Mesodermal cell (in vitro differentiated cells): ENCODE measurements around the gene DNMT1.
A peak's percentile ranks its signal among the peaks of the same experiment; 100 is the strongest.

ENCODE experiments used
- H3K27ac ChIP-seq: 2 replicates; pipeline ENCODE4 v1.7.0; 2013; ENCODE audit warnings: mild to moderate bottlenecking, low read depth, low read length, moderate library complexity; ENCODE audit not compliant: severe bottlenecking
- H3K36me3 ChIP-seq: 2 replicates; pipeline ENCODE4 v1.7.1; 2013; ENCODE audit warnings: mild to moderate bottlenecking, low read length, moderate library complexity; ENCODE audit not compliant: control insufficient read depth, insufficient read depth
- H3K4me1 ChIP-seq: one replicate; pipeline ENCODE4 v1.7.1; 2013; ENCODE audit warnings: mild to moderate bottlenecking, low read length; ENCODE audit not compliant: insufficient read depth, control insufficient read depth, poor library complexity, severe bottlenecking
- H3K4me3 ChIP-seq: 2 replicates; pipeline ENCODE4 v1.7.0; 2013; ENCODE audit warnings: low read length, control low read depth, mild to moderate bottlenecking; ENCODE audit not compliant: insufficient read depth, poor library complexity, severe bottlenecking; ENCODE audit errors: extremely low read depth
- H3K9me3 ChIP-seq: 2 replicates; pipeline ENCODE4 v1.7.1; 2013; ENCODE audit warnings: mild to moderate bottlenecking, low read length, moderate library complexity; ENCODE audit not compliant: control insufficient read depth
- WGBS, 2 experiments: methylation state at CpG; one replicate each; pipeline ENCODE4 v1.1.5; 2013; ENCODE audit warnings: missing lambda C conversion rate in 2 of 2; ENCODE audit not compliant: insufficient coverage in 2 of 2; 5-methylcytosine and 5-hydroxymethylcytosine counted together

The DNMT1 gene

DNA sequence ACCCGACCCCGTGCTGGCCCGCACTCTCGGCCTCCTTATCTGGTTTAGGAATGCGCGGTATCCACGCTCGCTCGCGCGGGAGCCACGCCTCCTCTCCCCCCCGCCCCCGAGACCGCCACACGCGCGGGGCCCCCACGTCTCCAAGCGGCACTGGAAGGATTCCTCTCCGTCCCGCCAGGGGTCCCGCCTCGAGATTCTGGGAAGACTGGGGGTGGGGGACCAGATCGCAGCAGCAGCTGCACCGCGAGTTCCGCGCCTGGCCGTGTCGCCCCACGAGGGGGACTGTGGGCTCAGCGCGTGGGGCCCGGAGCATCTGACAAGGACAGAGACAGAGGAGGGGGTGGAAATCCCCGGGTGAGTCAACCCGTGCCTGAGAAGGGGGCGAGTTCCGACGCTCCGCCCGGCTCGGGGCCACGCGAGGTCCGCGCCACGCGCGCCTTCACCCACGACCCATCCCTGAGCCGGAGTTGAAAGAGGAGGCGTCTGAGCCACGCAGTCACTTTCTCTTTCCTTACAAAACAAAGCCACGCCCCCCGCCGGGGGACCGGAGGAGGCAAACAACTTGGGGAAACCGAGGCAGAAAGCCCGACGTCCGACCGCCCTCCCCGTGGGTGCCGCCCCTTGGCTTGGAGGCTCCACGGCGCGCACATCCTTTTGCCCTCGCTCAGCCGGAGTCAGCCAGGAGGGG lies 35.6 kb upstream of the DNMT1 start:
- WGBS, 2 experiments, result 1% methylated on average over 29 to 48 of the region's 70 CpGs
- peaks cover 3% of the 10 kb centered on the region for H3K36me3 ChIP-seq
- peak overlapping the region; percentile 80 for H3K27ac ChIP-seq
- peaks cover 4% of the 10 kb centered on the region for H3K4me1 ChIP-seq
- H3K4me3 ChIP-seq, result peak overlapping the region; percentile 83
- no peaks in the 10 kb centered on the region for H3K9me3 ChIP-seq

GRCh38 chr19:10228920-10229319 lies 34.2 kb upstream of the DNMT1 start:
- Histone ChIP-seq H3K9me3 (no peaks in the 10 kb centered on the region), H3K4me1 (peaks cover 4% of the 10 kb centered on the region), H3K4me3 (no peak overlapping the region), H3K36me3 (peaks cover 3% of the 10 kb centered on the region), H3K27ac (no peak overlapping the region)
- 52 to 79% methylated on average over 2 of the region's 2 CpGs for WGBS, 2 experiments

DNA sequence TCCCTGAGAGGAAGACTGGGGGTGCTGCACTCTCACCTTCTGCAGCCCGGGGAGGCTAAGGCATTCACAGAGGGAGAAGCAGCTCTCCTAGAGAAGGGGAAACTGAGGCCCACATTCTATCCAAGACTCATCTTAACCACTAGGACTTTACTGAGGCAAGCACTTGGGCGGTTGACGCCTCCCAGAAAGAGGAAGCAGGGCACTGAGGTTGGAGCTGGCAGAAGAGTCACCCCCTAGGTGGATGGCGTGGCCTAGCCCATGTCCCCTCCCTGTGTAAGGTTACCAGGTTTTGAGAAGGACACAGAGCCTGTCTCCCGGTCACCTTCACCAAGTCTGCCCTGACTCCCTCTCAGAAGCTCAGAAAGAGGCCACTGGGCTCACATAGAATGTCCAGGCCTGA lies 33.6 kb upstream of the DNMT1 start:
- Histone ChIP-seq H3K36me3 (peaks cover 3% of the 10 kb centered on the region), H3K27ac (no peak overlapping the region), H3K4me1 (peaks cover 4% of the 10 kb centered on the region), H3K9me3 (no peaks in the 10 kb centered on the region), H3K4me3 (no peak overlapping the region)
- WGBS, 2 experiments, result 92 to 100% methylated on average over 3 to 4 of the region's 5 CpGs

GRCh38 chr19:10227026-10227971 lies 32.5 kb upstream of the DNMT1 start:
- Histone ChIP-seq H3K9me3 (no peaks in the 10 kb centered on the region), H3K36me3 (peaks cover 8% of the 10 kb centered on the region), H3K4me3 (peak overlapping the region; percentile 2), H3K4me1 (peaks cover 4% of the 10 kb centered on the region), H3K27ac (peak overlapping the region; percentile 85)
- 77 to 83% methylated on average over 20 to 21 of the region's 28 CpGs for WGBS, 2 experiments

DNA sequence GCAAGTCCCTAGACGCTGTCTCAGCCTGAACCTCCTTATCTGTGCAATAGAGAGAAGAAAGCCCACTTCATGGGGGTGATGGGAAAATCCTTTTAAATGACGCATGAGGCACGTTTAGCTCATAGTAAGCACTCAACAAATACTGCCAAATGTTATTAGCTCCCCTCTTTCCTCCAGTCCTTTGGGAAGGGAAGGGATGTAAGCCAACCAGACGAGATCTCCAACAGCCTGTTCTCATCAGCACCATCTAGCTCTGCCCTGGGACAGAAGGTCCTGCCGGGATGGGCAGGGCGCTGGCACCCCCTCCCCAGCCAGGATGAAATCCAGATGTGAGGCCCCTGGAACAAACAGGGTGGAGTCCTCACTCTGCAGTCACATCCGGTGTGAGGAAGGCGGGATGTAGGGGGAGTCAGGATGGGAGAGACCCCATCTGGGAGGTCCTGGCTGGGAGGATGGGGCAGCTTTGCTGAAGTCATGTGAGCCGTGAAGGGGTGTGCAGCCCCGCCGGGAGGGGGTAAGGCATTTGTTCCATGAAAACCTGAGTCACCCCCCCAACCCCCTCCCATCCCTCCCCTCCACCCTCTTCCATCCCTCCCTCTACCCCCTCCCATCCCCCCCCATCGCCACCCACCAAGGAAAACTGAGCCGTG lies 31.7 kb upstream of the DNMT1 start:
- peak overlapping the region; percentile 85 for H3K27ac ChIP-seq
- 58 to 72% methylated on average over 3 to 6 of the region's 13 CpGs for WGBS, 2 experiments

DNA sequence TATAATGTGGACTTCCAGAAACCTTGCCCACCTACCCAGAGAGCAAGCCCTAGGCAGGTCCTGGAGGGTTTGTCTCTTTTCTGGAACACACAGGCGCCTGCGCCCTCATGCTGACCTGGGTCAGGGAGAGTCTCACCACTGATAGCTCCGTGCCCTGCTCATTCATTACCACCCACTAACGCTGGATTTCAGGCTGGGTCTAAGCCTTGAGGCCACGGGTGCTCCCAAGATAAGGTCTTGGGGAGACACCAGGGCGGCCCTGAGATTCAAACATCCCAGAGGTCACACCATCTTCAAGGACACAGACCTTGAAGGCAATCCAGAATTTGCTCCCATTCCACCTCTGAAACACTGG lies 31.2 kb upstream of the DNMT1 start:
- Histone ChIP-seq H3K36me3 (peaks cover 8% of the 10 kb centered on the region), H3K9me3 (no peaks in the 10 kb centered on the region), H3K27ac (peak overlapping the region; percentile 85), H3K4me3 (no peak overlapping the region), H3K4me1 (peaks cover 4% of the 10 kb centered on the region)
- 94 to 98% methylated on average over 5 to 6 of the region's 6 CpGs for WGBS, 2 experiments

More for the DNA sequence above, 31.7 kb upstream of the DNMT1 start:
- Histone ChIP-seq H3K36me3 (peaks cover 8% of the 10 kb centered on the region), H3K9me3 (no peaks in the 10 kb centered on the region), H3K4me1 (peaks cover 4% of the 10 kb centered on the region), H3K4me3 (no peak overlapping the region)

- peaks cover 8% of the 10 kb centered on the region for H3K36me3 ChIP-seq
- H3K4me3 ChIP-seq, result no peak overlapping the region
- no peaks in the 10 kb centered on the region for H3K9me3 ChIP-seq
- no peak overlapping the region for H3K27ac ChIP-seq
- 96 to 98% methylated on average over 23 of the region's 23 CpGs for WGBS, 2 experiments
- H3K4me1 ChIP-seq, result peaks cover 4% of the 10 kb centered on the region
Observed at GRCh38 chr19:10224337-10224736, 29.6 kb upstream of the DNMT1 start.

DNA sequence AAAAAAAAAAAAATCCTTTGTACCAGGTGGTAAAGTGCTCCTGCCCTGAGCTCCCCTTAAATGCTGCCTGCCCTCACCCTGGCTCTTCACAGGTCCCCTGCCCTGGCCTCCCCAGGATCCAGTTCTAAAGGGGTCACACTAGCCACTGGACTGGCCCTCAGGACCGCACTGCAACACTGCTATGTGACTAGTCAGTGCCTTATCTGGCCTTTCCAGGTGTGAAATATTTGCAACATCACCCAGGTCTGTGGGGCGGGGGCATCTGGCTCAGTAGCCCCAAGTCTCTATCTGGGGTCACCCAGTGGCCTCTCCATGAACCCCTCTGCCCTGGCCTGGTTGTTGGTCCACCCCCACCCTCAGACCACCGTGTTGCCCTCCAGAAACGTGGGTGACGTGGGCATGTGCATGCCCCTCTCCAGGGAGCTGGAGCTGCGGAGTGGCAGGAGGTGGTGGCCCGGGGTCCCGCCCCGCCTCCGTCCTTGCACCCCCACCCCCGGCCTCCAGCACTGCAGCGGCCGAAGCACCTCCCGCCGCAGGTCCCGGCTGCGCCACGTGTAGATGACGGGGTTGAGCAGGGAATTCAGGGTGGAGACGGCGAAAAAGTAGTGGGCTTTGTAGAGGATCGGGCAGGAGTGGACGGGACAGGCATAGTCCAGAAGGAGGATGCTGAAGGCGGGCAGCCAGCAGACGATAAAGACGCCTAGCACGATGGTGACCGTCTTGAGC lies 28.9 kb upstream of the DNMT1 start:
- H3K4me3 ChIP-seq, result no peak overlapping the region
- WGBS, 2 experiments, result 93 to 96% methylated on average over 14 to 21 of the region's 28 CpGs

DNA sequence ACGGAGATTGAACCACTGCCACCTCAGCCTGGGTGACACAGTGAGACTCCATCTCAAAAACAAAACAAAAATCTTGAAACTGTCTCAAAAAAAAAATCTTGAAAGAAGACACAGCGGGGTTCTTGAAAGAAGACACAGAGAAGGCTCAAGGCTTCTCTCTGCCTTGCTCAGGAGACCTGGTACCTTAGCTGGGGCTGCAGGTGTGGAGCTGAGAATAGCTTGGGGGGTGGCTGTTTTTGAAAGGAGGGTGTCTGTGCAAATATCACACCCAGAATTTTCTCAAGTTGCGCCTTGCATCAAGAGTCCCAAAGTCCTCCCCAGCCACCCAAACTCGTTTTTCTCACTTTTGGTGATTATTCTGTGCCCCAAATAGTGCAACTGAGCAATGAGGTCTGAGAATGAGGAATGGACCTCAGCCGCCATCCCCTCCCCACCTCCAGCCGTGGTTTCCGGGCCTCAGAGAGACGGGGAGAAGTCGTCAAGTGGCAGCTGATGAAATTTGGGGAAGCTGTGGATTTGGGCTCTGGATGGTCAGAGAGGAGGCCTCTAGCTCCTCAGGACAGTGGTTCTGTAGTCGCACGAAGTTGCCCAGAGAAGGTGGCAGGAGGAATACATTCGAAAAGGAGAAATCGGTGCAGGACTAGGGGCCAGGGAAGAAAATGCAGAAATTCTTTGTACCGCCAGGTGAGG lies 27.6 kb upstream of the DNMT1 start:
- Histone ChIP-seq H3K27ac (no peak overlapping the region), H3K9me3 (no peaks in the 10 kb centered on the region), H3K36me3 (peaks cover 8% of the 10 kb centered on the region), H3K4me1 (peaks cover 4% of the 10 kb centered on the region), H3K4me3 (no peak overlapping the region)
- WGBS, 2 experiments, result 94 to 97% methylated on average over 7 to 12 of the region's 14 CpGs

More for the DNA sequence above, 28.9 kb upstream of the DNMT1 start:
- H3K4me1 ChIP-seq, result peaks cover 4% of the 10 kb centered on the region
- H3K36me3 ChIP-seq, result peaks cover 8% of the 10 kb centered on the region
- H3K27ac ChIP-seq, result no peak overlapping the region
- no peaks in the 10 kb centered on the region for H3K9me3 ChIP-seq

DNA sequence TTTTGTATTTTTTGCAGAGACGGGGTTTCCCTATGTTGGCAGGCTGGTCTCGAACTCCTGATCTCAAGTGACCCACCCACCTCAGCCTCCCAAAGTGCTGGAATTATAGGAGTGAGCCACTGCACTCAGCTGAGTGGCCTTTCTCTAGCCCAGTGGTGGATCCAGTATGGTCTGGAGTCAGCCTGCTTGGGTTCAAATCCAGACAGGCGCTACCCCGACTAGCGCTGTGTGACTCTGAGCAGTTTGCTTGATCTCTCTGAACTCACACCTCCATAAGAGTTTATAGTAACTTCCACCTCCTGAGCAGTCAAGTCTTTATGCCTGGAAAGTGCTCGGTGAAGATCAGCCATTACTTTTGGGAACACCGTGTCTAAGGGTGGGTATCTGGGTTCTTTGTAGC lies 25.9 kb upstream of the DNMT1 start:
- no peak overlapping the region for H3K4me3 ChIP-seq
- H3K36me3 ChIP-seq, result peaks cover 8% of the 10 kb centered on the region
- no peak overlapping the region for H3K27ac ChIP-seq
- WGBS, 2 experiments, result 86 to 100% methylated on average over 4 to 5 of the region's 7 CpGs
- no peaks in the 10 kb centered on the region for H3K4me1 ChIP-seq
- no peaks in the 10 kb centered on the region for H3K9me3 ChIP-seq
